IMR-90 (cell line): ENCODE data around the gene RETREG1. TPM values are rescaled to one million over a fixed set of nuclear protein-coding genes. Genes with fewer than 3 reads are reported as not detected.

Experiments used
- ATAC-seq: fragments of 200-7000 bp; cut with Tn5 transposase; 2 replicates; pipeline ENCODE4 v1.9.1; 2020; ENCODE audit warnings: low read depth, mild to moderate bottlenecking, moderate library complexity
- BruUV-seq: library from RNA; stranded (reverse); fragments of 400-500 nt; replicated peaks from 2 replicates; lab custom pipeline; 2021; lab: Mats Ljungman, UMichigan
- CTCF ChIA-PET: fragments of 300-600 bp; formaldehyde crosslinking; extraction: SDS; loops from one replicate; lab custom pipeline; 2021; ENCODE audit warnings: antibody characterized with exemption; lab: Yijun Ruan, JAX
- POLR2A ChIA-PET: fragments of 300-600 bp; sonication (Branson Sonifier 250); formaldehyde crosslinking; loops from one replicate; lab custom pipeline; 2022; ENCODE audit warnings: antibody characterized with exemption; ENCODE audit not compliant: unreplicated experiment; lab: Charles Lee
- DNase-seq: peaks from one replicate; pipeline ENCODE4 v3.0.0; 2013
- H2AFZ ChIP-seq: replicated peaks from 2 replicates; pipeline ENCODE3; 2013; ENCODE audit warnings: low read length, mild to moderate bottlenecking; ENCODE audit not compliant: poor library complexity
- H2AK5ac ChIP-seq: 2 replicates; pipeline ENCODE4 v1.6.1; 2013; ENCODE audit warnings: low read depth, low read length, inconsistent platforms
- H2AK9ac ChIP-seq: replicated peaks from 2 replicates; pipeline ENCODE3; 2013; ENCODE audit warnings: mild to moderate bottlenecking, low read depth, low read length, moderate library complexity; ENCODE audit not compliant: poor library complexity
- H2BK120ac ChIP-seq: 2 replicates; pipeline ENCODE4 v1.6.1; 2013; ENCODE audit warnings: low read depth, low read length, inconsistent platforms
- H2BK15ac ChIP-seq: 3 replicates; pipeline ENCODE4 v1.6.1; 2013; ENCODE audit warnings: low read depth, low read length, inconsistent platforms
- H2BK20ac ChIP-seq: 2 replicates; pipeline ENCODE4 v1.6.1; 2013; ENCODE audit warnings: low read depth, mild to moderate bottlenecking, inconsistent platforms, low read length, moderate library complexity
- H2BK5ac ChIP-seq: 2 replicates; pipeline ENCODE4 v1.6.1; 2013; ENCODE audit warnings: mild to moderate bottlenecking, low read depth, low read length, inconsistent platforms; ENCODE audit not compliant: poor library complexity, severe bottlenecking
- H3K14ac ChIP-seq: replicated peaks from 2 replicates; pipeline ENCODE4 v1.6.1; 2013; ENCODE audit warnings: low read depth, low read length, inconsistent platforms
- H3K18ac ChIP-seq: 2 replicates; pipeline ENCODE4 v1.6.1; 2013; ENCODE audit warnings: low read depth, low read length, control low read depth
- H3K23ac ChIP-seq: 2 replicates; pipeline ENCODE4 v1.6.1; 2013; ENCODE audit warnings: low read depth, low read length, inconsistent platforms
- H3K27ac ChIP-seq: 2 replicates; pipeline ENCODE4 v1.5.1; 2013; ENCODE audit warnings: mild to moderate bottlenecking, control low read depth, low read length; ENCODE audit not compliant: insufficient read depth
- H3K27me3 ChIP-seq: 2 replicates; pipeline ENCODE4 v1.6.1; 2013; ENCODE audit warnings: low read length; ENCODE audit not compliant: control insufficient read depth, insufficient read depth
- H3K36me3 ChIP-seq: 2 replicates; pipeline ENCODE4 v1.6.1; 2013; ENCODE audit warnings: low read length, mixed read lengths; ENCODE audit not compliant: control insufficient read depth, insufficient read depth
- H3K4ac ChIP-seq: 2 replicates; pipeline ENCODE4 v1.6.1; 2013; ENCODE audit warnings: low read depth, low read length, inconsistent platforms
- H3K4me1 ChIP-seq: 2 replicates; pipeline ENCODE4 v1.6.1; 2013; ENCODE audit warnings: low read length, mixed read lengths; ENCODE audit not compliant: control insufficient read depth, insufficient read depth
- H3K4me2 ChIP-seq: 2 replicates; pipeline ENCODE4 v1.6.1; 2013; ENCODE audit warnings: low read depth, mild to moderate bottlenecking, control low read depth, low read length, moderate library complexity
- H3K4me3 ChIP-seq: 2 replicates; pipeline ENCODE4 v1.5.1; 2013; ENCODE audit warnings: low read depth, mild to moderate bottlenecking, control low read depth, low read length, moderate library complexity; ENCODE audit not compliant: insufficient read depth
- H3K56ac ChIP-seq: 2 replicates; pipeline ENCODE4 v1.6.1; 2013; ENCODE audit warnings: low read length, inconsistent platforms; ENCODE audit not compliant: insufficient read depth; ENCODE audit errors: extremely low read depth
- H3K79me1 ChIP-seq, 2 experiments: 2 replicates each; pipeline ENCODE4 v1.6.1; 2013; ENCODE audit warnings: low read length in 2 of 2, inconsistent platforms in 1 of 2, low read depth in 1 of 2
- H3K9ac ChIP-seq: 2 replicates; pipeline ENCODE4 v1.6.1; 2013; ENCODE audit warnings: low read depth, low read length, control low read depth
- H3K9me1 ChIP-seq: 2 replicates; pipeline ENCODE4 v1.6.1; 2013; ENCODE audit warnings: low read length, inconsistent platforms; ENCODE audit not compliant: insufficient read depth
- H3K9me3 ChIP-seq: 2 replicates; pipeline ENCODE4 v1.6.1; 2013; ENCODE audit warnings: low read length; ENCODE audit not compliant: control insufficient read depth, insufficient read depth
- H4K20me1 ChIP-seq: 2 replicates; pipeline ENCODE4 v1.6.1; 2013; ENCODE audit warnings: low read length, inconsistent platforms; ENCODE audit not compliant: insufficient read depth
- H4K5ac ChIP-seq: 2 replicates; pipeline ENCODE4 v1.6.1; 2013; ENCODE audit warnings: mild to moderate bottlenecking, low read depth, low read length, control low read depth
- H4K8ac ChIP-seq, 2 experiments: 2 replicates each; pipeline ENCODE4 v1.6.1; 2013; ENCODE audit warnings: low read depth in 2 of 2, low read length in 2 of 2, control low read depth in 1 of 2, inconsistent platforms in 1 of 2
- H4K91ac ChIP-seq: 2 replicates; pipeline ENCODE4 v1.6.1; 2013; ENCODE audit warnings: low read depth, low read length, inconsistent platforms; ENCODE audit not compliant: insufficient read depth
- FOS ChIP-seq: fragments of 150-350 bp; IDR thresholded peaks from 2 replicates; pipeline ENCODE4 v1.6.1; 2016; ENCODE audit warnings: low read depth, low read length
- MAZ ChIP-seq: IDR thresholded peaks from 2 replicates; pipeline ENCODE4 v1.6.1; 2012; ENCODE audit warnings: low read depth, mild to moderate bottlenecking, low read length, improper control_type of control experiment, moderate library complexity, borderline replicate concordance
- MXI1 ChIP-seq: IDR thresholded peaks from 2 replicates; pipeline ENCODE4 v1.6.1; 2012; ENCODE audit warnings: low read depth, mild to moderate bottlenecking, low read length, moderate library complexity, borderline replicate concordance
- NFE2L2 ChIP-seq: fragments of 150-350 bp; IDR thresholded peaks from 2 replicates; pipeline ENCODE4 v1.6.1; 2016; ENCODE audit warnings: low read depth, mild to moderate bottlenecking, low read length
- POLR2A ChIP-seq: IDR thresholded peaks from 2 replicates; pipeline ENCODE4 v1.6.1; 2012; ENCODE audit warnings: mild to moderate bottlenecking, low read depth, low read length
- RAD21 ChIP-seq: IDR thresholded peaks from 2 replicates; pipeline ENCODE4 v1.6.1; 2012; ENCODE audit warnings: low read length, improper control_type of control experiment
- RFX5 ChIP-seq: IDR thresholded peaks from 2 replicates; pipeline ENCODE4 v1.8.0; 2012; ENCODE audit warnings: low read depth, mild to moderate bottlenecking, low read length, moderate library complexity
- WGBS, 2 experiments: methylation state at CpG; one replicate each; pipeline versions ENCODE4 v1.1.5 to v1.1.7; 2013; ENCODE audit warnings: missing lambda C conversion rate in 2 of 2; ENCODE audit not compliant: insufficient read length in 1 of 2; ENCODE audit errors: extremely low coverage in 2 of 2; 5-methylcytosine and 5-hydroxymethylcytosine counted together
- dilution Hi-C: fragments of 300-500 bp; cut with HindIII; formaldehyde crosslinking; loops from one replicate; pipeline ENCODE4 v1.14.3; 2018; ENCODE audit warnings: low sequenced_read_pairs; ENCODE audit not compliant: unreplicated experiment
- in situ Hi-C: fragments of 300-500 bp; cut with MboI; formaldehyde crosslinking; loops from 3 replicates; pipeline ENCODE4 v1.14.3; 2019; ENCODE audit warnings: low sequenced_read_pairs, inconsistent platforms, mixed read lengths
- intact Hi-C: fragments of 100-400 bp; cut with micrococcal nuclease; formaldehyde crosslinking; loops from 2 replicates; pipeline ENCODE4 v1.10.0; 2022
- polyA plus RNA-seq, 3 experiments: library from polyadenylated mRNA; depleted of rRNA; stranded (reverse); fragments of >200 nt; gene quantifications; 2 replicates each; pipeline ENCODE4 v1.2.3, GENCODE V29; 2012; ENCODE audit warnings: low replicate concordance in 1 of 3
- total RNA-seq: library from RNA; depleted of rRNA; stranded (reverse); fragments of >200 nt; gene quantifications from 2 replicates; pipeline ENCODE4 v1.2.3, GENCODE V29; 2012

RETREG1 gene
- total and polyA plus RNA-seq, 2 of the 4 experiments (the other 2 are of a cell fraction) = not detected

DNA sequence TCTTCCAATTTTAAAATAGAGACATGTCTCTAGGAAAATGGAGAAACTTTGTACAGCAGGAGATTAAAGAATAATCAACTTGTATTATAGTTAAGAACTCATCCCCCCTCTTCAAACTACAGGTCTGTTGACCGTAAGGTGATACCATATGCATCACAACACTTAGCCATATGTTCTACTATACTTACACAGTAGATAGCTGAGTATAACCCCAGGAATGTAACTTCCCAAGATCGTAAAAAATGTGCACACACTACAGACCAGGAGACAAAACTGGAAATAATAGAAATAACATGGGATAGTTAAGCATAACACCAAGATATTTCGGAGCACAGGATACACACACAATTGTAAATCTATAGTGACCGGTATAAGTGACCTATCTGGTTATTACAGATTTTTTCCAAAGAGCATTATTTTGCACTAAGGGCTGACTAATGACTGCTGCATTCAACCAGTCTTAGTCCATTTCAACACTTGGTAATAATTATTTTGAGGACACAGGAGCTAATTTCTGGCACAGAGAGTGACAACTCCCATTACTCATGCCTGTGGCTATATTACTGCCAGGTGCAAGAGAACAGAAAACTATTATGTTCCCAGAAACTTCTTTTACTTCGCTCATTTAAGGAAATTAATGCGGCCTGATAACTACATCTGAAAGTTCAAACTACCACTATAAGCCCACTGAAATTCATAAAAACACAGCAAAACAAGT lies 135.8 kb downstream of the RETREG1 start:
- intact Hi-C loops = loop anchor here (10.0 kb wide), 1 partner anchor 1834 kb away; no protein-coding TSS in a partner anchor
- in situ Hi-C loops = loop anchor here (10.0 to 25.0 kb wide), 2 partner anchors 184 to 1831 kb away; no protein-coding TSS in a partner anchor
- Histone ChIP-seq H4K20me1 (no peaks in the 10 kb centered on the region), H3K9ac (no peak overlapping the region), H2AFZ (no peak overlapping the region), H3K36me3 (no peaks in the 10 kb centered on the region), H3K56ac (no peak overlapping the region), H3K79me1 (no peaks in the 10 kb centered on the region), H4K8ac (no peak overlapping the region), H2BK15ac (no peak overlapping the region), H3K27me3 (peaks cover 10% of the 10 kb centered on the region), H3K14ac (no peak overlapping the region), H4K5ac (no peak overlapping the region), H3K4me2 (no peak overlapping the region), H3K18ac (no peak overlapping the region), H2AK9ac (no peak overlapping the region), H2AK5ac (no peak overlapping the region), H3K4me3 (no peak overlapping the region), H2BK120ac (no peak overlapping the region), H2BK5ac (no peak overlapping the region), H3K27ac (no peak overlapping the region), H2BK20ac (no peak overlapping the region), H3K4ac (no peak overlapping the region), H3K4me1 (no peaks in the 10 kb centered on the region), H4K91ac (no peak overlapping the region), H3K9me3 (no peaks in the 10 kb centered on the region), H3K9me1 (no peaks in the 10 kb centered on the region), H3K23ac (no peak overlapping the region)
- BruUV-seq = no TSS peak
- no CpG with 5 or more reads among the region's 6 CpGs for WGBS, 2 experiments
- TF ChIP-seq RFX5 (no peak), POLR2A (no peak), RAD21 (no peak), NFE2L2 (no peak), FOS (no peak), MXI1 (no peak), MAZ (no peak)
- CTCF ChIA-PET = interaction anchor here (1.1 to 1.4 kb wide), 2 partner anchors 72 to 735 kb away, joined by 3 read pairs; no protein-coding TSS in a partner anchor
- dilution Hi-C loops = no loop called here
- ATAC-seq (peak; percentile 21; the same call in 1 of the 2 replicates), DNase-seq (no peak)
- POLR2A ChIA-PET = interaction anchor here (1.3 kb wide), 1 partner anchor 13 kb away, joined by 3 read pairs; no protein-coding TSS in a partner anchor
